ENCODE results near the gene CLEC19A.

The CLEC19A gene

GRCh38 chr16:19242186-19242585 lies 43.3 kb upstream of the CLEC19A start:
- TF ChIP-seq CTCF (IDR thresholded peaks at IDR 0.05): no peak
- H3K4me3 ChIP-seq: no peak overlapping the region
- no peak for DNase-seq (ENCODE audit: low spot score)
- H3K27ac ChIP-seq: no peak overlapping the region

- Histone ChIP-seq H3K27ac (no peak overlapping the region), H3K4me3 (no peak overlapping the region)
- TF ChIP-seq CTCF (IDR thresholded peaks at IDR 0.05): no peak
- no peak for DNase-seq (ENCODE audit: low spot score)
These were observed 42.5 kb upstream of the CLEC19A start for GRCh38 chr16:19242987-19243575.

GRCh38 chr16:19245326-19245925 lies 40.1 kb upstream of the CLEC19A start:
- no peak for TF ChIP-seq CTCF (IDR thresholded peaks at IDR 0.05)
- no peak overlapping the region for H3K4me3 ChIP-seq
- H3K27ac ChIP-seq: no peak overlapping the region
- no peak for DNase-seq (ENCODE audit: low spot score)

GRCh38 chr16:19252904-19253303 lies 32.6 kb upstream of the CLEC19A start:
- DNase-seq (ENCODE audit: low spot score): no peak
- TF ChIP-seq CTCF (IDR thresholded peaks at IDR 0.05): no peak
- no peak overlapping the region for H3K4me3 ChIP-seq
- H3K27ac ChIP-seq: no peak overlapping the region

GRCh38 chr16:19254611-19255010 lies 30.9 kb upstream of the CLEC19A start:
- no peak overlapping the region for H3K4me3 ChIP-seq
- no peak for TF ChIP-seq CTCF (IDR thresholded peaks at IDR 0.05)
- H3K27ac ChIP-seq: no peak overlapping the region
- DNase-seq (ENCODE audit: low spot score): no peak

GRCh38 chr16:19264123-19264673 lies 21.3 kb upstream of the CLEC19A start:
- no peak overlapping the region for H3K4me3 ChIP-seq
- no peak for TF ChIP-seq CTCF (IDR thresholded peaks at IDR 0.05)
- H3K27ac ChIP-seq: no peak overlapping the region
- no peak for DNase-seq (ENCODE audit: low spot score)

GRCh38 chr16:19265380-19265930 lies 20.1 kb upstream of the CLEC19A start:
- no peak for DNase-seq (ENCODE audit: low spot score)
- no peak for TF ChIP-seq CTCF (IDR thresholded peaks at IDR 0.05)
- no peak overlapping the region for H3K4me3 ChIP-seq
- no peak overlapping the region for H3K27ac ChIP-seq
